ENCODE measurements around the gene ZNF628. TPM values are rescaled to one million over a fixed set of nuclear protein-coding genes. Genes with fewer than 3 reads are reported as not detected.

ZNF628 gene
- polyA plus RNA-seq, 3 donors from 2014 or later = 0.14 to 0.72 (median 0.21) TPM

GRCh38 chr19:55486043-55486970 lies 9.9 kb downstream of the ZNF628 start:
- DNase-seq = no peak
- Mint-ChIP-seq H3K9me3 (no peaks in the 10 kb centered on the region), H3K27ac (peak overlapping the region; percentile 60 to 93 (median 72)), H3K27me3 (ENCODE audit: low read depth in 3 of 3) (peaks cover 2 to 9% (median 2%) of the 10 kb centered on the region in 3 donors), H3K4me3 (peak overlapping the region; percentile 59 to 84 (median 77)), H3K36me3 (no peaks in the 10 kb centered on the region), H3K4me1 (peaks cover 0 to 8% of the 10 kb centered on the region in 2 donors)

GRCh38 chr19:55486971-55487923 lies 10.8 kb downstream of the ZNF628 start:
- Mint-ChIP-seq H3K27me3 (ENCODE audit: low read depth in 3 of 3) (peaks cover 2 to 9% (median 3%) of the 10 kb centered on the region in 3 donors), H3K4me1 (peaks cover 0 to 8% of the 10 kb centered on the region in 2 donors), H3K36me3 (no peaks in the 10 kb centered on the region), H3K4me3 (peak overlapping the region in 1 of 5 donors; percentile 38), H3K27ac (peak overlapping the region in 5 of 6 donors; percentile 51 to 68 (median 64)), H3K9me3 (no peaks in the 10 kb centered on the region)
- no peak for DNase-seq

GRCh38 chr19:55487924-55488687 lies 11.7 kb downstream of the ZNF628 start, which contains the start of gene SSC5D:
TSS of gene SSC5D (plus strand) at chr19:55488436. CDS start at chr19:55488590, 154 bp downstream.
- H3K27me3 Mint-ChIP-seq (ENCODE audit: low read depth in 3 of 3) = peaks cover 2 to 8% (median 3%) of the 10 kb centered on the region in 3 donors
- H3K27ac Mint-ChIP-seq = peak within 1 kb of the TSS in 5 of 6 donors; percentile 51 to 68 (median 64)
- H3K9me3 Mint-ChIP-seq = no peaks in the 10 kb centered on the region
- H3K4me1 Mint-ChIP-seq = peaks cover 0 to 8% of the 10 kb centered on the region in 2 donors
- no peaks in the 10 kb centered on the region for H3K36me3 Mint-ChIP-seq
- no peak for DNase-seq
- peak within 1 kb of the TSS in 1 of 5 donors; percentile 38 for H3K4me3 Mint-ChIP-seq

- no peak for DNase-seq
- no peak overlapping the region for H3K4me3 Mint-ChIP-seq
- no peaks in the 10 kb centered on the region for H3K36me3 Mint-ChIP-seq
- H3K27ac Mint-ChIP-seq = no peak overlapping the region
- no peaks in the 10 kb centered on the region for H3K9me3 Mint-ChIP-seq
- H3K27me3 Mint-ChIP-seq (ENCODE audit: low read depth in 3 of 3) = peaks cover 2 to 8% (median 3%) of the 10 kb centered on the region in 3 donors
- H3K4me1 Mint-ChIP-seq = peaks cover 0 to 8% of the 10 kb centered on the region in 2 donors
These were observed 12.7 kb downstream of the ZNF628 start for GRCh38 chr19:55488986-55489710.

- H3K27me3 Mint-ChIP-seq (ENCODE audit: low read depth in 3 of 3) = peaks cover 2 to 6% (median 3%) of the 10 kb centered on the region in 3 donors
- no peaks in the 10 kb centered on the region for H3K9me3 Mint-ChIP-seq
- no peak overlapping the region for H3K4me3 Mint-ChIP-seq
- DNase-seq = no peak
- H3K27ac Mint-ChIP-seq = no peak overlapping the region
- no peaks in the 10 kb centered on the region for H3K36me3 Mint-ChIP-seq
- peaks cover 0 to 6% of the 10 kb centered on the region in 2 donors for H3K4me1 Mint-ChIP-seq
These were observed 13.5 kb downstream of the ZNF628 start for GRCh38 chr19:55489711-55490477.

- DNase-seq = no peak
- H3K27me3 Mint-ChIP-seq (ENCODE audit: low read depth in 3 of 3) = peaks cover 0 to 3% (median 2%) of the 10 kb centered on the region in 3 donors
- no peaks in the 10 kb centered on the region for H3K9me3 Mint-ChIP-seq
- no peaks in the 10 kb centered on the region for H3K36me3 Mint-ChIP-seq
- H3K27ac Mint-ChIP-seq = no peak overlapping the region
- H3K4me1 Mint-ChIP-seq = peaks cover 0 to 4% of the 10 kb centered on the region in 2 donors
- H3K4me3 Mint-ChIP-seq = no peak overlapping the region
These were observed 14.3 kb downstream of the ZNF628 start for GRCh38 chr19:55490478-55491432.

- no peak for DNase-seq
- Mint-ChIP-seq H3K36me3 (no peaks in the 10 kb centered on the region), H3K4me1 (no peaks in the 10 kb centered on the region), H3K9me3 (no peaks in the 10 kb centered on the region), H3K27me3 (ENCODE audit: low read depth in 3 of 3) (peaks cover 0 to 3% (median 2%) of the 10 kb centered on the region in 3 donors), H3K4me3 (no peak overlapping the region), H3K27ac (no peak overlapping the region)
These were observed 15.3 kb downstream of the ZNF628 start for GRCh38 chr19:55491546-55492360.

GRCh38 chr19:55492362-55492944 lies 16.0 kb downstream of the ZNF628 start:
- no peak for DNase-seq
- Mint-ChIP-seq H3K27me3 (ENCODE audit: low read depth in 3 of 3) (peaks cover 0 to 3% (median 2%) of the 10 kb centered on the region in 3 donors), H3K4me3 (no peak overlapping the region), H3K36me3 (no peaks in the 10 kb centered on the region), H3K9me3 (no peaks in the 10 kb centered on the region), H3K4me1 (peaks cover 0 to under 1% of the 10 kb centered on the region in 2 donors), H3K27ac (no peak overlapping the region)

GRCh38 chr19:55493052-55493644 lies 16.7 kb downstream of the ZNF628 start:
- H3K4me3 Mint-ChIP-seq = no peak overlapping the region
- H3K9me3 Mint-ChIP-seq = no peaks in the 10 kb centered on the region
- DNase-seq = no peak
- no peak overlapping the region for H3K27ac Mint-ChIP-seq
- H3K4me1 Mint-ChIP-seq = peaks cover 0 to 2% of the 10 kb centered on the region in 2 donors
- H3K27me3 Mint-ChIP-seq (ENCODE audit: low read depth in 3 of 3) = peaks cover 0 to 2% (median 1%) of the 10 kb centered on the region in 3 donors
- H3K36me3 Mint-ChIP-seq = no peaks in the 10 kb centered on the region

GRCh38 chr19:55493645-55494171 lies 17.3 kb downstream of the ZNF628 start:
- no peak overlapping the region for H3K27ac Mint-ChIP-seq
- H3K27me3 Mint-ChIP-seq (ENCODE audit: low read depth in 3 of 3) = peaks cover 0 to 2% (median 1%) of the 10 kb centered on the region in 3 donors
- H3K4me1 Mint-ChIP-seq = peaks cover 0 to 2% of the 10 kb centered on the region in 2 donors
- H3K9me3 Mint-ChIP-seq = no peaks in the 10 kb centered on the region
- no peak overlapping the region for H3K4me3 Mint-ChIP-seq
- no peaks in the 10 kb centered on the region for H3K36me3 Mint-ChIP-seq
- no peak for DNase-seq

All from immature natural killer cell (primary cell).